Activated CD4-positive, CD25-positive, alpha-beta regulatory T cell treated with anti-CD3 and anti-CD28 coated beads, Interleukin-2, amount 50 U/mL, for 24 hours (primary cell): ENCODE measurements around the gene KIAA0513.
"Not testable (repeated sequence)": the region's sequence is repeated elsewhere in the genome, so short reads cannot be mapped to it uniquely, and the experiment has no call there.

Source experiments
- ATAC-seq, 2 donors: fragments of 150-1000 bp; cut with Tn5 transposase; one replicate each; pipeline ENCODE4 v1.10.0; 2021; ENCODE audit warnings: mild to moderate bottlenecking in 1 of 2, moderate library complexity in 1 of 2

The KIAA0513 gene

GRCh38 chr16:85049706-85050305 is 22.2 kb downstream of the KIAA0513 start:
- no peak for ATAC-seq

- no peak for ATAC-seq
These were observed 23.5 kb downstream of the KIAA0513 start for GRCh38 chr16:85051067-85051581.

- ATAC-seq, result no peak
These were observed 24.1 kb downstream of the KIAA0513 start for GRCh38 chr16:85051683-85052082.

GRCh38 chr16:85052536-85052935 is 24.9 kb downstream of the KIAA0513 start:
- ATAC-seq, result no peak

- not testable (repeated sequence) for ATAC-seq
These were observed 26.7 kb downstream of the KIAA0513 start for GRCh38 chr16:85054321-85054720.

GRCh38 chr16:85054948-85055492 is 27.4 kb downstream of the KIAA0513 start:
- no peak for ATAC-seq

- peak; percentile 89 to 92 for ATAC-seq
These were observed 28.1 kb downstream of the KIAA0513 start for GRCh38 chr16:85055493-85056210.

- ATAC-seq, result no peak
These were observed 28.7 kb downstream of the KIAA0513 start for GRCh38 chr16:85056211-85056748.

- ATAC-seq, result no peak
These were observed 29.8 kb downstream of the KIAA0513 start for GRCh38 chr16:85057212-85057889.

- ATAC-seq, result no peak
These were observed 30.4 kb downstream of the KIAA0513 start for GRCh38 chr16:85057948-85058347.

- no peak for ATAC-seq
These were observed 31.3 kb downstream of the KIAA0513 start for GRCh38 chr16:85058909-85059308.

- no peak for ATAC-seq
These were observed 34.0 kb downstream of the KIAA0513 start for GRCh38 chr16:85061566-85061965.

- ATAC-seq, result no peak
These were observed 34.7 kb downstream of the KIAA0513 start for GRCh38 chr16:85062323-85062722.

- ATAC-seq, result no peak
These were observed 35.2 kb downstream of the KIAA0513 start for GRCh38 chr16:85062845-85063244.

- ATAC-seq, result no peak
These were observed 36.6 kb downstream of the KIAA0513 start for GRCh38 chr16:85064186-85064585.

- ATAC-seq, result no peak
These were observed 37.5 kb downstream of the KIAA0513 start for GRCh38 chr16:85065099-85065498.

- ATAC-seq, result no peak
These were observed 38.8 kb downstream of the KIAA0513 start for GRCh38 chr16:85066346-85066885.

GRCh38 chr16:85067024-85067423 is 39.4 kb downstream of the KIAA0513 start:
- no peak for ATAC-seq

- no peak for ATAC-seq
These were observed 39.8 kb downstream of the KIAA0513 start for GRCh38 chr16:85067426-85067825.

GRCh38 chr16:85068746-85069145 is 41.2 kb downstream of the KIAA0513 start:
- ATAC-seq, result no peak

- ATAC-seq, result no peak
These were observed 41.6 kb downstream of the KIAA0513 start for GRCh38 chr16:85069171-85069570.

- ATAC-seq, result no peak
These were observed 44.7 kb downstream of the KIAA0513 start for GRCh38 chr16:85072076-85072860.
